Measurements from ENCODE around the gene KIF5B. TPM values are rescaled to one million over a fixed set of nuclear protein-coding genes. Genes with fewer than 3 reads are reported as not detected.
"Not testable (repeated sequence)": the region's sequence is repeated elsewhere in the genome, so short reads cannot be mapped to it uniquely, and the experiment has no call there.

Gene KIF5B
- total RNA-seq, 1 experiment from 2014 or later: 108 TPM

DNA sequence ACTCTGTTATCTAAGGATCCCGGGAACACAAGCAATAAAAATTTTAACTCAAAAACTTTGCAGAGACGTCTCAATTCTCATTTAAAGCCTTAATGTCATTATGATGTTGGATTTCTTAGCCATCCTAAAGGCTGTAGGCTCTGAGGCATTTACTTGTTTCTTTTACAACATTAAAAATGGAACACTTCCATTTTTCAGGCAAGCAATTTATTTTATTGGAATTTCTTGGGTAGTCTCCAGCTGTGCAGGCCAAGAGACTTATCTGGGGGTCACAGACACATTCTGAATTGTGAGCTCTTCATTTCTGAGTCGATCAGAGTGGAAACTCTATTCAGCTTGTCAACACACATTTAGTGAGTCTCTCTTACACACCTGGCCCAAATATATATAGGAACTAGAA, 48.0 kb upstream of the KIF5B start:
- TF ChIP-seq, protein P1, sequence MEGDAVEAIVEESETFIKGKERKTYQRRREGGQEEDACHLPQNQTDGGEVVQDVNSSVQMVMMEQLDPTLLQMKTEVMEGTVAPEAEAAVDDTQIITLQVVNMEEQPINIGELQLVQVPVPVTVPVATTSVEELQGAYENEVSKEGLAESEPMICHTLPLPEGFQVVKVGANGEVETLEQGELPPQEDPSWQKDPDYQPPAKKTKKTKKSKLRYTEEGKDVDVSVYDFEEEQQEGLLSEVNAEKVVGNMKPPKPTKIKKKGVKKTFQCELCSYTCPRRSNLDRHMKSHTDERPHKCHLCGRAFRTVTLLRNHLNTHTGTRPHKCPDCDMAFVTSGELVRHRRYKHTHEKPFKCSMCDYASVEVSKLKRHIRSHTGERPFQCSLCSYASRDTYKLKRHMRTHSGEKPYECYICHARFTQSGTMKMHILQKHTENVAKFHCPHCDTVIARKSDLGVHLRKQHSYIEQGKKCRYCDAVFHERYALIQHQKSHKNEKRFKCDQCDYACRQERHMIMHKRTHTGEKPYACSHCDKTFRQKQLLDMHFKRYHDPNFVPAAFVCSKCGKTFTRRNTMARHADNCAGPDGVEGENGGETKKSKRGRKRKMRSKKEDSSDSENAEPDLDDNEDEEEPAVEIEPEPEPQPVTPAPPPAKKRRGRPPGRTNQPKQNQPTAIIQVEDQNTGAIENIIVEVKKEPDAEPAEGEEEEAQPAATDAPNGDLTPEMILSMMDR (IDR thresholded peaks at IDR 0.05; ENCODE audit: unreplicated experiment): no peak
- Mint-ChIP-seq H3K27ac (ENCODE audit: unreplicated experiment) (no peak overlapping the region), H3K27me3 (ENCODE audit: unreplicated experiment) (no peaks in the 10 kb centered on the region), H3K36me3 (ENCODE audit: insufficient read depth, unreplicated experiment) (no peaks in the 10 kb centered on the region), H3K4me1 (ENCODE audit: low read depth, unreplicated experiment) (no peaks in the 10 kb centered on the region), H3K9me3 (ENCODE audit: low read depth, unreplicated experiment) (no peaks in the 10 kb centered on the region), H3K4me3 (ENCODE audit: low read depth, unreplicated experiment) (no peak overlapping the region)
- intact Hi-C loops (cut with micrococcal nuclease; ENCODE audit: unreplicated experiment): no loop called here
- CTCF ChIA-PET: interaction anchor here (0.6 to 0.9 kb wide), 2 partner anchors 16 to 52 kb away, joined by 3 to 5 read pairs; no protein-coding TSS in a partner anchor
- DNase-seq: no peak
- no TSS peak for BruUV-seq (replicated peaks)

DNA sequence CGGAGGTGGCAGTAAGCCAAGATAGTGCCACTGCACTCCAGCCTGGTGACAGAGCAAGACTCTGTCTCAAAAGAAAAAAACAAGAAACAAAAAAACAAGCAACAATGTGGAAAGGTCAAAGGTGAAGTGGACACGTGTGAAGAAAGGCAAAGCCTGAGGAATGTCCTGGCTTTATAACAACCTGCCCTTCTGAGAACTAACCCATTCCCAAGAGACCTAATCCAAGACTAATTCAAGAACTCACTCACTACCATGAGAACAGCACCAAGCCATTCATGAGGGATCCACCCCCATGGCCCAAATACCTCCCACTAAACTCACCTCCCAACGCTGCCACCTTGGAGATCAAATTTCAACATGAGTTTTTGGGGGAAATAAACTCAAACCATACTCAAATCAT, 47.5 kb upstream of the KIF5B start:
- CTCF ChIA-PET: no interaction called here
- DNase-seq: no peak
- intact Hi-C loops (cut with micrococcal nuclease; ENCODE audit: unreplicated experiment): no loop called here
- Mint-ChIP-seq H3K9me3 (ENCODE audit: low read depth, unreplicated experiment) (no peaks in the 10 kb centered on the region), H3K4me1 (ENCODE audit: low read depth, unreplicated experiment) (no peaks in the 10 kb centered on the region), H3K36me3 (ENCODE audit: insufficient read depth, unreplicated experiment) (no peaks in the 10 kb centered on the region), H3K27me3 (ENCODE audit: unreplicated experiment) (no peaks in the 10 kb centered on the region), H3K4me3 (ENCODE audit: low read depth, unreplicated experiment) (no peak overlapping the region), H3K27ac (ENCODE audit: unreplicated experiment) (no peak overlapping the region)
- no TSS peak for BruUV-seq (replicated peaks)
- TF ChIP-seq, protein P1 (IDR thresholded peaks at IDR 0.05; ENCODE audit: unreplicated experiment): no peak

DNA sequence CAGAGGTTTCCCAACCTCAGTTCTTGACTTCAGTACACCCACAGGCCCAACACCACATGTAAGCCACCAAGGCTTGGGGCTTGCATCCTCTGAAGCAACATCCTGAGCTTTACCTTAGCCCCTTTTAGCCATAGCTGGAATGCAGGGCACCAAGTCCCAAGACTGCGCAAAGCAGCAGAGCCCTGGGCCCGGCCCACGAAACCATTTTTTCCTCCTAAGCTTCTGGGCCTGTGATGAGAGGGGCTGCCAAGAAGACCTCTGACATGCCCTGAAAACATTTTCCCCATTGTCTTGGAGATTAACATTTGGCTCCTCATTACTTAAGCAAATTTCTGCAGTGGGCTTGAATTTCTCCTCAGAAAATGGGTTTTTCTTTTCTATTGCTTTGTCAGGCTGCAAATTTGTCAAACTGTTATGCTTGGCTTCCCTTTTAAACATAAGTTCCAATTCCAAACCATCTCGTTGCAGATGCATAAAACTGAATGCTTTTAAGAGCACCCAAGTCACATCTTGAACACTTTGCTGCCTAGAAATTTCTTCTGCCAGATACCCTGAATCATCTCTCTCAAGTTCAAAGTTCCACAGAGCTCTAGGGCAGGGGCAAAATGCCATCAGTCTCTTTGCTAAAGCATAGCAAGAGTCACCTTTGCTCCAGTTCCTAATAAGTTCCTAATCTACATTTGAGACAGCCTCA, 42.5 kb upstream of the KIF5B start:
- H3K27ac Mint-ChIP-seq (ENCODE audit: unreplicated experiment); H3K36me3 Mint-ChIP-seq (ENCODE audit: insufficient read depth, unreplicated experiment); H3K4me3 Mint-ChIP-seq (ENCODE audit: low read depth, unreplicated experiment); H3K4me1 Mint-ChIP-seq (ENCODE audit: low read depth, unreplicated experiment); BruUV-seq (replicated peaks); CTCF ChIA-PET; H3K27me3 Mint-ChIP-seq (ENCODE audit: unreplicated experiment); DNase-seq; intact Hi-C loops (cut with micrococcal nuclease; ENCODE audit: unreplicated experiment); H3K9me3 Mint-ChIP-seq (ENCODE audit: low read depth, unreplicated experiment): not testable (repeated sequence)

DNA sequence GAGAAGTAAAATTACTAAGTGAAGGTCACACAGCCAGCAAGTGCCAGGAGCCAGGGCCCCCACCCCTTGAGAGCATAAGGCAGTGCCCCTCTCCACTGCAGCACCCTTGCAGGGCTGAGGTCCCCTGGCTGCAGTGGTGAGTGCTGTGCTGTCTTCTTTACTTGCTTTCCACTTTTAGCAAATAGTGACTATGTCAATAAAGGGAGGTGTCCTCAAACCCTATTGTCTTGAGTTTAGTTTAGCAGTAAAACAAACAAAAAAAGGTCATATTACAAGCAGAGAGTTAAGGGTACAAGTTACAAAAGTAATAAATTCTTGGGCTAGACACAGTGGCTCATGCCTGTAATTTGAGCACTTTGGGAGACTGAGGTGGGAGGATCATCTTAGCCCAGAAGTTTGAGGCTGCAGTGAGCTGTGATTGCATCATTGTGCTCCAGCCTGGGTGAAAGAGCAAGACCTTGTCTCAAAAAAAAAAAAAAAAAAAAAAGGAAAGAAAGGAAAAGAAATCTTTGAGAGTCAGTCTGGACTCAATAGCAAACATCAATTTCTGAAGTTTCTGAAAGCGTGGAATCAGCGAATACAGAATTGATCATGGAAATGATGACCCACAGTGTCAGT, 39.0 kb upstream of the KIF5B start:
- Mint-ChIP-seq H3K27me3 (ENCODE audit: unreplicated experiment) (peaks cover 13% of the 10 kb centered on the region), H3K4me1 (ENCODE audit: low read depth, unreplicated experiment) (peaks cover 7% of the 10 kb centered on the region), H3K27ac (ENCODE audit: unreplicated experiment) (no peak overlapping the region), H3K36me3 (ENCODE audit: insufficient read depth, unreplicated experiment) (no peaks in the 10 kb centered on the region), H3K9me3 (ENCODE audit: low read depth, unreplicated experiment) (no peaks in the 10 kb centered on the region), H3K4me3 (ENCODE audit: low read depth, unreplicated experiment) (no peak overlapping the region)
- no TSS peak for BruUV-seq (replicated peaks)
- CTCF ChIA-PET: no interaction called here
- intact Hi-C loops (cut with micrococcal nuclease; ENCODE audit: unreplicated experiment): no loop called here
- no peak for DNase-seq
- TF ChIP-seq, protein P1 (IDR thresholded peaks at IDR 0.05; ENCODE audit: unreplicated experiment): no peak

DNA sequence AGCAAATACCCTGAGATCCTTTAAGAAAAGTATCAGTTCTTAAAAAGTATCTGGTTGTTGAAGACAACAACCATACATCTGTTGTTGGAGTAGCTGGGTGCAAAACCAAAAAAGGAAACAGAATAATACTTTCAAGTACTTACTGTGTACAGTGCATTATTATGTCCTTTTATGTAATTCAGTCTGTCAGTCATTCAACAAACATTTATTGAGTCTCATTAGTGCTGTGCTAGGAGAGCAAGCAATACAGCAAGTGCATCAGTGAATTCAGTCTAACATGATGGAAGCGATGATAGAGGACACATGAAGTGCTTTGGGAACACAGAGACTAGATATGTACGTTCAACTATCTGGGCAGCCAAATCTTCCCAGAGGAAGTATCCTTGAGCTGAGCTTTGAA, 37.4 kb upstream of the KIF5B start:
- no peak for DNase-seq
- no peaks in the 10 kb centered on the region for H3K36me3 Mint-ChIP-seq (ENCODE audit: insufficient read depth, unreplicated experiment)
- intact Hi-C loops (cut with micrococcal nuclease; ENCODE audit: unreplicated experiment): no loop called here
- TF ChIP-seq, protein P1 (IDR thresholded peaks at IDR 0.05; ENCODE audit: unreplicated experiment): no peak
- peaks cover 7% of the 10 kb centered on the region for H3K4me1 Mint-ChIP-seq (ENCODE audit: low read depth, unreplicated experiment)
- H3K27ac Mint-ChIP-seq (ENCODE audit: unreplicated experiment): no peak overlapping the region
- no peaks in the 10 kb centered on the region for H3K9me3 Mint-ChIP-seq (ENCODE audit: low read depth, unreplicated experiment)
- no peak overlapping the region for H3K4me3 Mint-ChIP-seq (ENCODE audit: low read depth, unreplicated experiment)
- CTCF ChIA-PET: no interaction called here
- no TSS peak for BruUV-seq (replicated peaks)
- H3K27me3 Mint-ChIP-seq (ENCODE audit: unreplicated experiment): peaks cover 13% of the 10 kb centered on the region
